Epithelial cell of prostate (primary cell): ENCODE results near the gene ASB18.

Source experiments
- DNase-seq: peaks from one replicate; pipeline ENCODE4 v3.0.0-alpha.2; 2011; ENCODE audit warnings: low read depth, low spot score
- H3K27ac ChIP-seq: fragments of 450-650 bp; 2 replicates; pipeline ENCODE4 v1.5.1; 2017; ENCODE audit warnings: mild to moderate bottlenecking

Gene ASB18

GRCh38 chr2:236155406-236155805 is 108.8 kb downstream of the ASB18 start:
- no peak overlapping the region for H3K27ac ChIP-seq
- DNase-seq, result no peak

GRCh38 chr2:236146436-236146835 is 117.8 kb downstream of the ASB18 start:
- no peak for DNase-seq
- H3K27ac ChIP-seq, result no peak overlapping the region

- H3K27ac ChIP-seq, result no peak overlapping the region
- DNase-seq, result no peak
Measured at GRCh38 chr2:236143811-236144210, 120.4 kb downstream of the ASB18 start.
